HL-60 (cell line): ENCODE data around the gene CDC42BPA.

Experiments used
- GABPA ChIP-seq: IDR thresholded peaks from 2 replicates; pipeline ENCODE4 v1.6.1; 2012; ENCODE audit warnings: low read depth
- POLR2AphosphoS5 ChIP-seq: IDR thresholded peaks from 2 replicates; pipeline ENCODE4 v1.6.1; 2012; ENCODE audit warnings: low read depth
- SPI1 ChIP-seq: IDR thresholded peaks from 2 replicates; pipeline ENCODE4 v1.6.1; 2012; ENCODE audit warnings: low read depth, mild to moderate bottlenecking, borderline replicate concordance
- TF ChIP-seq, protein P1 (sequence below): IDR thresholded peaks from one replicate; pipeline ENCODE4 v1.5.1; 2011; ENCODE audit warnings: low read length, control low read depth, inconsistent platforms; ENCODE audit not compliant: insufficient read depth

DNA sequence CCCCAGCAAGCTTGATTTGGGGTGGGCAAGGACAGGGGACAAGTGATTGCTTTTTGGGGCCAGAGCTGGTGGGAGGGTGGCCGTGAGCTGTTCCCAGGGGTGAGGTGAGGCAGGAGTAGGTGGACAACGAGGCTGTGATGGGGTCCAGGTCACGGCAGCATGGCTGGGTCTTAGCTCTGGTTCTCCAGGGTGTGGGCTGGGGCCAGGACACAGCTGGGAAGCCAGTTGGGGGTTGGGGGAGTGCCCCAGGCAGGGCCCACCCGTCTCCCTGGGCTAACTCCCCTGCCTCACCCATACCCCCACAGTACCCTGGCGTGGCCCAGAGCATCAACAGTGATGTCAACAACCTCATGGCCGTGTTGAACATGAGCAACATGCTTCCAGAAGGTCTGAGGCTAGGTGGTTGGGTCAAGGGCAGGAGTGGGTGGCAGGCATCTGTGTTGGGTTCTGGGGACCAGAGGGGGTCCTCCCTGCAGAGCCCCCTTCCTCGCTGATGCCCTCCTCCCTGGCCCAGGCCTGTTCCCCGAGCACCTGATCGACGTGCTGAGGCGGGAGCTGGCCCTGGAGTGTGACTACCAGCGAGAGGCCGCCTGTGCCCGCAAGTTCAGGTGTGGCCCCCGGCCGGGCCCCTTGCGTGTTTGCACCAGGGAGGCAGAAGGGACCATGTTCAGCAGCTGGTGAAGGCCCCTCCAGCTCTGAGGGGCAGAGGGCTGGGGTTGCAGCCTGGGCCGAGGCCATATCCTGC, 334.9 kb downstream of the CDC42BPA start:
- TF ChIP-seq, protein P1, sequence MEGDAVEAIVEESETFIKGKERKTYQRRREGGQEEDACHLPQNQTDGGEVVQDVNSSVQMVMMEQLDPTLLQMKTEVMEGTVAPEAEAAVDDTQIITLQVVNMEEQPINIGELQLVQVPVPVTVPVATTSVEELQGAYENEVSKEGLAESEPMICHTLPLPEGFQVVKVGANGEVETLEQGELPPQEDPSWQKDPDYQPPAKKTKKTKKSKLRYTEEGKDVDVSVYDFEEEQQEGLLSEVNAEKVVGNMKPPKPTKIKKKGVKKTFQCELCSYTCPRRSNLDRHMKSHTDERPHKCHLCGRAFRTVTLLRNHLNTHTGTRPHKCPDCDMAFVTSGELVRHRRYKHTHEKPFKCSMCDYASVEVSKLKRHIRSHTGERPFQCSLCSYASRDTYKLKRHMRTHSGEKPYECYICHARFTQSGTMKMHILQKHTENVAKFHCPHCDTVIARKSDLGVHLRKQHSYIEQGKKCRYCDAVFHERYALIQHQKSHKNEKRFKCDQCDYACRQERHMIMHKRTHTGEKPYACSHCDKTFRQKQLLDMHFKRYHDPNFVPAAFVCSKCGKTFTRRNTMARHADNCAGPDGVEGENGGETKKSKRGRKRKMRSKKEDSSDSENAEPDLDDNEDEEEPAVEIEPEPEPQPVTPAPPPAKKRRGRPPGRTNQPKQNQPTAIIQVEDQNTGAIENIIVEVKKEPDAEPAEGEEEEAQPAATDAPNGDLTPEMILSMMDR, result no peak
- TF ChIP-seq POLR2AphosphoS5, result no peak
- TF ChIP-seq GABPA, result no peak
- TF ChIP-seq SPI1, result no peak
